ENCODE measurements around the gene HSPB8. TPM values are rescaled to one million over a fixed set of nuclear protein-coding genes. Genes with fewer than 3 reads are reported as not detected.

Gene HSPB8
- total and polyA plus RNA-seq, 2 of the 4 experiments (the other 2 are of a cell fraction) = 12.9 to 25.8 TPM

- H2AK9ac ChIP-seq (replicated peaks; ENCODE audit: low read depth, low read length, poor library complexity) = peak overlapping the region; percentile 82
- H3K79me1 ChIP-seq (ENCODE audit: low read depth in 1 of 2, low read length in 2 of 2) = peaks cover 25 to 27% of the 10 kb centered on the region in 2 experiments
- peak overlapping the region; percentile 39 for H3K4me3 ChIP-seq (ENCODE audit: insufficient read depth, low read depth, low read length)
- BruUV-seq (replicated peaks) = no TSS peak
- WGBS, 2 experiments (ENCODE audit: extremely low coverage in 2 of 2, insufficient read length in 1 of 2) = 0% methylated on average over 3 of the region's 7 CpGs; no CpG with 5 or more reads in 1 of the 2 experiments
- H3K4me2 ChIP-seq (ENCODE audit: low read depth, low read length) = peak overlapping the region; percentile 75
- H3K14ac ChIP-seq (replicated peaks; ENCODE audit: low read depth, low read length) = peak overlapping the region; percentile 81
- H3K4ac ChIP-seq (ENCODE audit: low read depth, low read length) = peak overlapping the region; percentile 82
- H3K27ac ChIP-seq (ENCODE audit: insufficient read depth, low read length) = peak overlapping the region; percentile 70
- H2BK15ac ChIP-seq (ENCODE audit: low read depth, low read length) = peak overlapping the region; percentile 18; the same call in 1 of the 3 replicates
- peak overlapping the region; percentile 94 for H4K5ac ChIP-seq (ENCODE audit: low read depth, low read length)
- peak overlapping the region; percentile 50; the same call in 1 of the 2 replicates for H2AK5ac ChIP-seq (ENCODE audit: low read depth, low read length)
- H3K4me1 ChIP-seq (ENCODE audit: control insufficient read depth, insufficient read depth, low read length) = peaks cover 13% of the 10 kb centered on the region
- DNase-seq = peak; percentile 66
- dilution Hi-C loops (cut with HindIII; ENCODE audit: low sequenced_read_pairs, unreplicated experiment) (no loop called here), in situ Hi-C loops (cut with MboI; ENCODE audit: low sequenced_read_pairs) (loop anchor here (25.0 kb wide), 1 partner anchor 768 kb away; no protein-coding TSS in a partner anchor), intact Hi-C loops (cut with micrococcal nuclease) (loop anchor here (2.0 kb wide), 1 partner anchor 66 kb away; no protein-coding TSS in a partner anchor)
- H4K91ac ChIP-seq (ENCODE audit: insufficient read depth, low read depth, low read length) = peak overlapping the region; percentile 92
- POLR2A ChIA-PET (ENCODE audit: unreplicated experiment) = interaction anchor here (0.5 kb wide), 1 partner anchor 138 kb away, joined by 3 read pairs; no protein-coding TSS in a partner anchor
- peak overlapping the region; percentile 66 for H2BK120ac ChIP-seq (ENCODE audit: low read depth, low read length)
- ATAC-seq (ENCODE audit: low read depth) = peak; percentile 12
- H3K9me3 ChIP-seq (ENCODE audit: control insufficient read depth, insufficient read depth, low read length) = no peaks in the 10 kb centered on the region
- H3K9ac ChIP-seq (ENCODE audit: low read depth, low read length) = peak overlapping the region; percentile 75
- H2BK20ac ChIP-seq (ENCODE audit: low read depth, low read length) = peak overlapping the region; percentile 34; the same call in 1 of the 2 replicates
- peak overlapping the region; percentile 80 for H2BK5ac ChIP-seq (ENCODE audit: low read depth, low read length, poor library complexity, severe bottlenecking)
- peak overlapping the region; percentile 78 to 86 for H4K8ac ChIP-seq (ENCODE audit: low read depth in 2 of 2, low read length in 2 of 2)
- no peaks in the 10 kb centered on the region for H4K20me1 ChIP-seq (ENCODE audit: insufficient read depth, low read length)
- peak overlapping the region; percentile 53 for H2AFZ ChIP-seq (replicated peaks; ENCODE audit: low read length, poor library complexity)
- CTCF ChIA-PET = no interaction called here
- H3K18ac ChIP-seq (ENCODE audit: low read depth, low read length) = peak overlapping the region; percentile 98
- H3K36me3 ChIP-seq (ENCODE audit: control insufficient read depth, insufficient read depth, low read length) = no peaks in the 10 kb centered on the region
- H3K9me1 ChIP-seq (ENCODE audit: insufficient read depth, low read length) = no peaks in the 10 kb centered on the region; the same call in 1 of the 2 replicates
- peak overlapping the region; percentile 44; the same call in 1 of the 2 replicates for H3K23ac ChIP-seq (ENCODE audit: low read depth, low read length)
- no peaks in the 10 kb centered on the region for H3K27me3 ChIP-seq (ENCODE audit: control insufficient read depth, insufficient read depth, low read length)
- peak overlapping the region; percentile 74; the same call in 1 of the 2 replicates for H3K56ac ChIP-seq (ENCODE audit: extremely low read depth, insufficient read depth, low read length)
- TF ChIP-seq POLR2A (IDR thresholded peaks at IDR 0.05; ENCODE audit: low read depth, low read length) = peak; percentile 33; the same call in 1 of the 2 replicates
- TF ChIP-seq SMC3 (IDR thresholded peaks at IDR 0.05; ENCODE audit: low read depth, low read length) = no peak
- TF ChIP-seq CHD1 (IDR thresholded peaks at IDR 0.05; ENCODE audit: low read depth, low read length) = no peak
- peak; percentile 80; the same call in 1 of the 2 replicates for TF ChIP-seq NFE2L2 (IDR thresholded peaks at IDR 0.05; ENCODE audit: low read depth, low read length)
- TF ChIP-seq MXI1 (IDR thresholded peaks at IDR 0.05; ENCODE audit: borderline replicate concordance, low read depth, low read length) = peak; percentile 99
- TF ChIP-seq MAFK (IDR thresholded peaks at IDR 0.05; ENCODE audit: low read depth, low read length) = peak; percentile 56; the same call in 1 of the 2 replicates
- TF ChIP-seq RCOR1 (IDR thresholded peaks at IDR 0.05; ENCODE audit: insufficient replicate concordance, low read length) = no peak
- TF ChIP-seq BHLHE40 (IDR thresholded peaks at IDR 0.05; ENCODE audit: low read depth, low read length) = peak; percentile 84
- TF ChIP-seq RFX5 (IDR thresholded peaks at IDR 0.05; ENCODE audit: low read depth, low read length) = no peak
- no peak for TF ChIP-seq ELK1 (IDR thresholded peaks at IDR 0.05; ENCODE audit: borderline replicate concordance, low read depth, low read length)
- TF ChIP-seq USF2 (IDR thresholded peaks at IDR 0.05; ENCODE audit: low read depth, low read length) = peak; percentile 81
- TF ChIP-seq CTCF (conservative IDR thresholded peaks at IDR 0.05; ENCODE audit: low read depth, low read length) = no peak
- TF ChIP-seq RAD21 (IDR thresholded peaks at IDR 0.05; ENCODE audit: low read length) = peak; percentile 14; the same call in 1 of the 2 replicates
These were observed 1.8 kb downstream of the HSPB8 start for GRCh38 chr12:119180380-119181040.

Measured in IMR-90 (cell line).